HG02885 (cell line): ENCODE data around the gene SPEF1.

Experiments used
- ATAC-seq: cut with Tn5 transposase; IDR thresholded peaks from one replicate; pipeline ENCODE4 v1.9.1; 2021; ENCODE audit warnings: mild to moderate bottlenecking; ENCODE audit not compliant: unreplicated experiment, poor library complexity

SPEF1 gene

DNA sequence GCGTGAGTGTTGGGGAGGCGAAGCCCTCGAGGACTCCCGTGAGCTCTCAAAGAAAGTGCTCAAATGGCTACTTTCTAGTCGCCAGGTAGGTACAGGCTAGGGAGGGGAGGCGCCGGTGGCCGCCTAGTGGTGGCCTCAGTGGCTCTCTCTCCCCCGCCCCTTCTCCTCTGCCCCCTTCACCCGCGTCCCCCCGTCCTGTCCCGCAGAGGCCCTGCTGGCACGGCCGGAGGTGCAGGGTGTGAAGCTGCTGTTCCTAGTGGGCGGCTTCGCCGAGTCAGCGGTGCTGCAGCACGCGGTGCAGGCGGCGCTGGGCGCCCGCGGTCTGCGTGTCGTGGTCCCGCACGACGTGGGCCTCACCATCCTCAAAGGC lies 30.0 kb downstream of the SPEF1 start:
- ATAC-seq: no peak

DNA sequence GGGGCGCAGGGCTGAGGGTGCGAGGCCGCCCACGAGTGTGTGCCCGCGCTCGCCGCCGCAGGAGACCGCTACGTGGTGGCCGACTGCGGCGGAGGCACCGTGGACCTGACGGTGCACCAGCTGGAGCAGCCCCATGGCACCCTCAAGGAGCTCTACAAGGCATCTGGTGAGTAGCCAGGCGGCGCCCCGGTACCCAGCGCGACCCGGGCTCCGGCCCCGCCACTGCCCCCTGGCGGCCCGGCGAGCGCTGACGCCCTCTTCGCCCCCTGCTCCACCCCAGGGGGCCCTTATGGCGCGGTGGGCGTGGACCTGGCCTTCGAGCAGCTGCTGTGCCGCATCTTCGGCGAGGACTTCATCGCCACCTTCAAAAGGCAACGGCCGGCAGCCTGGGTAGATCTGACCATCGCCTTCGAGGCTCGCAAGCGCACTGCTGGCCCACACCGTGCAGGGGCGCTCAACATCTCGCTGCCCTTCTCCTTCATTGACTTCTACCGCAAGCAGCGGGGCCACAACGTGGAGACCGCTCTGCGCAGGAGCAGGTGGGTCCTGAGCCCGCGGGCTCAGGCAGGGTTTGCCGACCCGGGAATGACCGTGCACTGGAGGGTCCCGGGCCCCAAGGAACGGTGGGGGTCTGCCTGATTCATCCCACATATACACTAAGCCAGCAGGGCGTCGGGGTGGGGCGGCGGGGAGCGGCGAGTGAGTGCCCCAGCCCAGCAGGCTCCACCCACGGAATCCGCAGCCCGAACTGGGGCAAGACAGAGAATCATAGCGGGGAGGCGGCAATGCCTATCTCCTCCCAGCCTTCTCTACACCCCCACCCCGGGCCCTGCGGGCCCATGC lies 31.3 kb downstream of the SPEF1 start:
- no peak for ATAC-seq

GRCh38 chr20:3749087-3749688 lies 32.1 kb downstream of the SPEF1 start:
- no peak for ATAC-seq

DNA sequence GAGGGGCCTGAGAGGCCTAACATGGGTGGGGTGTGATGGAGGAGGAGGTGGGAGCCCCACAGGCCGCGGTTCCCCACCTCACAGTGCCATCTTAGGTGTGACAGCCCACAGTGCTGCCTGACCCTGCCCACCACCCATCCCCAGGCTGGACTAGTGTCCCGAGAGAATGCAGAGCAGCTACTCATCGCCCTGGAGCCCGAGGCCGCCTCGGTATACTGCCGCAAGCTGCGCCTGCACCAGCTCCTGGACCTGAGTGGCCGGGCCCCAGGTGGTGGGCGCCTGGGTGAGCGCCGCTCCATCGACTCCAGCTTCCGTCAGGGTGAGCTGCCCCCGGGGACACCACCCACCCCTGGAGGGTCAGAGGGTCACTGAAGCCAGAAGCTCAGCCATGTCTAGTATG lies 33.2 kb downstream of the SPEF1 start:
- no peak for ATAC-seq

DNA sequence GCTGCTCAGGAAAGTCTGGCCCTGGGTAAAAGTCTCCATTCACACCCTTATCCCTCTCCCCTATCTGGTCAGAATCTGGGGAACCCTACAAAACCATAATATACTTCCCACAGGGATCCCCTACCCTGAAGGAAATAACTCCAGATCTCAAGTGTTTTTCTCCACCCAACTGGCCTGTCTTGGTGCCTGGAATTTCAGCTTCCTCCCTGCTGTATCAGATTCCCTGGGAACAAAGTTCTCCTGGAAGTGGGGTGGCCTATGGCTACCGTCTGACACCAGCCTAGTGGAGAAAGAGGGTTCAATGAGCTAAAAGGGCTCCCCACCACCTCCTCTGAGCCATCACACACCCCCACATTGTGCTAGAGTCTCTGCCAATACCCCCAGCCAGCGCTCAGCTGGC lies 33.8 kb downstream of the SPEF1 start:
- ATAC-seq: no peak

GRCh38 chr20:3745686-3746173 lies 35.5 kb downstream of the SPEF1 start:
- ATAC-seq: no peak

- no peak for ATAC-seq
These were observed 36.2 kb downstream of the SPEF1 start for GRCh38 chr20:3744806-3745685.

GRCh38 chr20:3744037-3744436 lies 37.2 kb downstream of the SPEF1 start:
- no peak for ATAC-seq

GRCh38 chr20:3743251-3743650 lies 38.0 kb downstream of the SPEF1 start:
- ATAC-seq: no peak

- ATAC-seq: no peak
These were observed 39.3 kb downstream of the SPEF1 start for GRCh38 chr20:3741836-3742458.

DNA sequence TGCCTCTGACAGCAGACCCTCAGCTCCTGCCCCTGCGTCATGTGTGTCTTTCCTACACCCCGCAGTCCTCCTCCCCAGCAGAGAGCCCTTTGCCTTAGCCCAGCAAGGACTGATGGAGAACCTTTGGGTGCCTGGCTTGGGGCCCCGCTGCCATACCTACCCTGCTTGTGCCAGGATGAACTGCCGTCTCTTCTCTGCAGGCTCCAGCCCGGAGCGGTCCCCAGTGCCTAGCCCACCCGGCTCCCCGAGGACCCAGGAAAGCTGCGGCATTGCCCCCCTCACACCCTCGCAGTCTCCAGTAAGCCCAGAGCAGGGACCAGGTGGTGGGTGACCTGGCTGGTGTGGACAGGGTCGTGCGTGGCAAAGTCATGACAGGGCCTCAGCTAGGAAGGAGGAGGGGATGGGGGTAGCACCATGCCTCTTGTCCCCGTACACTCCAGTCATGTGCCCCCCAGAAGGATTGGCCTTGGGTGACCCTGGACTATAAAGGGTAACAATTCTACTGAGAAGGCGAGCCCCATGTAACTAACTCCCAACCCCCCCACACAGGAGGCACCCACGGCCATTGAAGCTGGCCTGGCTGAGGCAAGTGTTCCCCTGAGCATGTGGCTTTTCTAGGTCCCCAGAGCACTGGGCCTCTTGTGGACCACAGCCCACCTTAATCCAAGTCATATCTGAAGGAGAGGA lies 40.5 kb downstream of the SPEF1 start:
- ATAC-seq: no peak

DNA sequence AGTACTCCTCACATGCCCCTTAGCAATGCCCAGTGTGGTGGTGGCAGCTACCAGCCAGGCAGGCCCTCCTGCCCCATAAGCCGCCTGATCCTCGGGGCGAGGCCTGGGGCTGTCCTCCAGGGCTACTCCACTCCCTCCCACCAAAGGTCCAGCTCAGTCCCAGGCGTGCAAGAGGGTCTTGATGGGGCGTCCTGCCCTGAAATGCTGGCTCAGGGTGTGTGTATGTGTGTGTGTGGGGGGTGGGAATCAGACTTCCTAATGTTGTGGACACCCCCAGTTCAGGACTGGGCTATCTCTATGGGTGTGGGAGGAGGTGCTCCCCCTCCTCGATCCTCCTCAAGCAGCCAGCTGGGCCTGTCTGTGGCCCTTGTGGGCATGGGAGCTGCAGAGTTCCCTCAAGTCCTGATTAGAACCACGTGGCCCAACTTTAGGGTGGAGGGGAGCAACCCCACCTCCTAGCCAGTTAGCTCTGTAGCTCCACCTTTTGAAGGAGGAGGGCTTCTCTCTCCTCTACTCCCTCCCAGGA lies 41.3 kb downstream of the SPEF1 start:
- no peak for ATAC-seq

DNA sequence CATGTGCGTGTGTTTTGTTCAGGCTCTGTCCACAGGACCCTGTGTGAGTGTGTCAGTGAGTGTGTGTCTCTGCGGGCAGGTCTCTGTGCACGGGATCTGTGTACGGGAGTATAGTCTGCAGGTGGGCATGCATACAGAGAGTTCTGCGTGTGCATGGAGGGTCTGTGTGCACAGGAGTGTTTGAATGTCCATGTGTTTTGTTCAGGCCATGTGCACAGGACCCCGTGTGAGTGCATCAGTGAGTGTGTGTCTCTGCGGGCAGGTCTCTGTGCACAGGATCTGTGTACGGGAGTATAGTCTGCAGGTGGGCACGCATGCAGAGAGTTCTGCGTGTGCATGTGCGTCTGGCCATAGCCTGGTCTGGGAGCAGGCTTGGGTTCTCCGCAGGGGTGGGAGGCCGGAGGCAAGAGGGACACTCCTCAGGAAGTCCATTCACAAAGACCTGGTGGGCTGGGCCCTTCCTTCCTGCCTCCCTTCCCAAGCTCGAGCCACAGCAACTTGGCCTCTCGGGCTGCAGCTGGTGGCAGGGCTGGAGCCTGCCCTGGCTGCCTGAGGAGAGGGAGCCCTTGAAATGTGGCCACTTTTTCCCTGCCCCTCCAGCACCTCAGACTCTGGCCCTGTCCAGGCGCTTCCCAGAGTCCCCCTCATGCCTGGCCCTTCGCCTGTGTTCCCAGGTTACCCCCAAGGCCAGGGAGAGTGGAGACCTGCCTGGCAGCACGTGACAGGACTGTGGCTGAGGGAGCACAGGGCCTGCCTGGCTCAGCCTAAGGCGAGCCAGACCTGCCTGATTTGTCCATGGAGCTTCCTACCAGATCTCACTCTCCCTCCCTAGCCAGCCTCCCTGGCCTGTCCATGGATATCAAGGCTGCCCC lies 42.0 kb downstream of the SPEF1 start:
- ATAC-seq: no peak

- ATAC-seq: no peak
These were observed 42.9 kb downstream of the SPEF1 start for GRCh38 chr20:3738111-3739053.

- no peak for ATAC-seq
These were observed 45.5 kb downstream of the SPEF1 start for GRCh38 chr20:3735768-3736167.

GRCh38 chr20:3734111-3734843 lies 47.0 kb downstream of the SPEF1 start:
- no peak for ATAC-seq
